Measurements from ENCODE around the gene TOX3.

Gene TOX3

DNA sequence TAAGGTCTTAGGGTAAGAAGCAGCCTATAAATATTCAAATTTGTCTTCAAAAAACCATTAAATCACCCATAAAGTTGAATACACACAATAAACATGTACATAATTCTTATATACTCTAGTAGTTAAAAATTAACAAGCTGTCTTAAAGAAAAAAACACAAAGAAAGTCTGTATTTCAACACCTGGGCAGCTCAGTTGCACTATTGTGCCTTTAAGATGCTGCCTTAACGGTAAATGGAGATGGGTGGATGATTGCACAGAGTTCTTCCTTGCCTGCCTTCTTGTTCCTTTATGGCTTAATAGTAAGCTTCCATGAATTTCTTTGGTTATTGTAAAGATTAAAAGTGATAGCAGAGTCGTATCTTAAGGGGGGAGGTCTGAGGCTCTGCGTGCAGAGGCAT lies 105.1 kb downstream of the TOX3 start:
- no peak for DNase-seq

DNA sequence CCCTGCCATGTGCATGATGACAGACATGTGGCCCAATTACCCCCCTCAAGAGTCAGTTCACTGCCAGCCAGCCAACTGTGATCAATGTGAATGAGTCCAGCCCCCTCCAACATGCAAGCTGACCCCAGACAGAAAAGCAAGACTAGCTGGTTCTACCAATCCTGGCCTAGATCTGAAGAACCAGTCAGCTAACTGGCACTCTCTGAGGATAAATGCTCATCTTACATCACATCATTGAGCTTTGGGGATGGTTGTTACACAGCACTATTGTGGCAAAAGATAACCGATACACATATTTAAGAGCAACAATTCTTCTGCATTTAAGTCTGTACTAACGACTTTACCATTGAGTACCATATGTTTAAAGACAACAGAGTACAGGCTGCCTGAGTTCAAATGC lies 106.7 kb downstream of the TOX3 start:
- DNase-seq = no peak

DNA sequence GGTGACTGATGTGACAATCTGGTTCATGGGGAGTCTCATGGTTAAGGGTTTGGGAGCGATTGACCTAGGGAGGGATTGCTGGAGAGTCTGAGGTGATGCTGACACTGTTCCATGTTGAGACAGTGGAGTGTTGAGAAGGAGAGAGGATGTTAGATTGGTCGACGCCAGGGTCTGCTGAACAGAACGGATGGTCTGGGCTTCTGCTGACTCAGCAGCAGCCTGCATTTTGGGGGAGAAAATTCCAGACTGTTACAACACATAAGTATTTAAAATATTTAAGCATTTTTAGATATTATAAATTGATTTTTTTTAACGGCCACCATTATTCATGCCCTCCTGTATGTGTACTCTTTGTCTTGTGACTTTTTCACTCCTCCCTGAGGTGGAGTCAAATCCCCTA lies 107.2 kb downstream of the TOX3 start:
- DNase-seq = no peak

DNA sequence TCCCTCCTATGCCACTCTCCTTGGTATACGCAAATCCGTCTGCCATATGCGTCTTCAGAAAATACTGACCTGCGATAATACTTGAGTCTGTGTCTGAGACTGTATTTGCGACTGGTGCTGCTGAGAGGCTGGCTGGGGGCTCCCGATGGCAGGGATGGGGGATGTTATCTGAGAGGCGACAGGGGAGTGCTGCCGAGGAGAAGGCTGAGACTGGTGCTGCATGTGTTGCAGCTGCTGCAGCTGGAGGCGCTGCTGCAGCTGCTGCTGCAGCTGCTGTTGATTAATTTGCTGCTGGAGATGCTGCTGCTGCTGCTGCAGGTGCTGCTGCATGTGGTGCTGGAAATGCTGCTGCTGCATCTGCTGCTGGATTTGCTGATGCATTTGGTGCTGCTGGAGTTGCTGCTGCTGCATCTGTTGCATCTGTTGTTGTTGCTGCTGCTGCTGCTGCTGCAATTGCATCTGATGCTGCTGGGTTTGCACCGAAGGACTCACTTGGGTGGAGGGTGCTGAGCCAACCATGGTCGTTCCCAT lies 107.7 kb downstream of the TOX3 start:
- no peak for DNase-seq

GRCh38 chr16:52437277-52437670 lies 109.7 kb downstream of the TOX3 start:
- DNase-seq = no peak

DNA sequence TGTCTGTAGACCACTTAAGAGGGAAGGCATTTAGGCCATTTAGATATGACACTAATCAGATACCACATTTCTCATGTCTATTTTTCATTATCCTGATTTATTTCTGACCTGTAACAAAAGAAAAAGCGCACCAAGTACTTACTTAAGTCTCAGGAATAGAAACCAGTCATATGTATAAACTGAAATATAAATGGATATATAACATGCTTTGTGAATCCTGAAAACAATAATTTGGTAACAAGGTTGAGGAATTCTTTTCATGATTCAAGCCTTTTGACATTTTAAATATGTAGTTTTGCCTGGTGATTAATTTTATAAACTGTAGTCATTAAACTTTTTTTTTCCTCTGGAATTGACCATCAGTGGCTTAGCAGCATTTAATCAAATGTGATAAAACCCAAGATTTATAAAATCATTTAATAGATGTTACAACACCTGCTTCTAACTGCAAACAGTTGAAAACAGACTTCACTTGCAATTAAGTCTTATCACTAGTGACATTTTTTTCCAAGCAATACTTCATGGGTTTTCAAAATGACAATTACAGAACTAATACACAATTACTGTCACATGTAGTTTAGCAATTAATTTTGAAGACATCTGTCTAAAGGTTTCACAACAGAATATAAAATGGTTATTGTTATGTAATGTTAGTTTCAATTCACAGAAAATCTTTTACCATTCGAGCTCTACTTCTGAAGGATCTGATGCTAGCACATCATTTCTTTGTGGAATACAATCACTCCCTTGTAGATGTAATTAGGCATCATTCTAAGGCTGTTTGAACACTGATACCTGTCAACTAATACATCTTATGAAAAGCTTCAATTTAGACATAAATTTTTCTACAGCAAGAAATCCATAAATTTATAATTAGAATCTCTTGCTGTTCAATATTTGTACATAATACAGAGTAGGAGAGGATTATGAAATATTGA lies 110.3 kb downstream of the TOX3 start:
- no peak for DNase-seq

- no peak for DNase-seq
Measured at GRCh38 chr16:52434224-52434623, 112.7 kb downstream of the TOX3 start.

- no peak for DNase-seq
Measured at GRCh38 chr16:52433643-52434042, 113.3 kb downstream of the TOX3 start.

- DNase-seq = no peak
Measured at GRCh38 chr16:52424591-52424990, 122.4 kb downstream of the TOX3 start.

DNA sequence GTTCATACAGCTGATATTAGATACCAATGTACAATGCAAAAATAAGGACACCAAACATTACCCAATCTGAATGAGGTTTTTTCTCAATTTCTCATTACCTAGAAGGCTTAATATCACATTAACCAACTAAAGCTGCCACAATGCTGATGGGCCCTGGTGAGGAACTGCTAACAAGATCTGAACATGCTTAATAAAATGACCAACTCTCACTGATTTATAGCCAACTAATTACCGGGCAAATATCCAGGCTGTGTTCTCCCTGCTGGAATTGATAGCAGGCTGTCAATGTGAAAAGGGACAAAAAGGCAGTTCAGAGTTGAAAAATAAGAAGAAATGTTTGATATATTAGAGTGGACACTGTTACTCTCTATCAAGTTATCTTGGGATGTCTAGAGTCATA lies 124.6 kb downstream of the TOX3 start:
- DNase-seq = no peak

GRCh38 chr16:52418201-52418600 lies 128.7 kb downstream of the TOX3 start:
- DNase-seq = no peak

GRCh38 chr16:52416888-52417287 lies 130.1 kb downstream of the TOX3 start:
- DNase-seq = no peak

DNA sequence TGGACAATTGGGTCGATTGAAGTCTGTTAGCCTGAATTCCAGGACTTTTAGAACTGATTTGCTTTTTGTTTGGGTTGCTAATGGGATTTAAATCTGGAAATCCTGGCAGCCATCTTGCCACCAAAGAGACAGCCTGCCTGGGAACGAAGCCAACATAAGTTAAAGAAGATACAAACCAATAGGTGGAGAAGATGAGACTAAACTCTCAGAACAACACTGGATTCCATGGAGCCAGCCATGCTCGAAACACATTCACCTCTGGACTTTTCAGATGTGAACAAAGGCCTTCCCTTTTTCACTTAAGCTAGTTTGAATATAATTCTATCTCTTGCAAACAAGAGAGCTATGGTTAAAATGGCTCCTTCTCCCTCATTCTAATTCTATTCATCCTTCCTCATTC lies 135.9 kb downstream of the TOX3 start:
- DNase-seq = no peak

DNA sequence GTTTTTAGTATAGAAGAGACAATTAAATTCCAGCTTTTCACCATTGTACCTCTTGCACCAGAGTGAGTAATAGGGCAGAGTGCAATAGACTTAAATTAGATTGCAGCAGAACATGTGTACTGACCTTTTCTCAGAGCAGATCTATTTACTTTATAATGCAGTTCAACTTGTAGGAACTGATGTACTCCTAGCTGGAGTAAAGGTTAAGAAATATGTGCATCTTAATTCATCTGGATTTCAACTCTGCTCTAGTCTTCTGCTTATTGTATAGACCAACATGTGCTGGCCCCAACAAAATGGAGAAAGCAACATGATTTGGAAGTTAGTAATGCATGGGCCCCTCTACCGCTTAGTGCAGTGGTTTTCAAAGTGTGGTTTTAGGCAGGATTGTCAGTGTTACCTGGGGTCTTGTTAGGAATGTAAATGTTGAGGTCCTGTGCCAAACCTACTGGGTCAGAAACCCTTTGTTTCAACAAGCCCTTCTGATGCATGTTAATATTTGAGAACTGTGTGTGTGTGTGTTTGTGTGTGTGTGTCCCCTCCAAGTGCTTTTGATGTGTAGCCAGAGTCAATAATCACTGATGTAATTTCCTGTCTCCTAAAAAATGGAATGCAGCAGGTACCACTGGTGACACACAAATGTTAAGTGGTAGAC lies 138.6 kb downstream of the TOX3 start:
- peak; percentile 40 for DNase-seq

GRCh38 chr16:52407778-52408177 lies 139.2 kb downstream of the TOX3 start:
- DNase-seq = peak; percentile 63

- DNase-seq = no peak
Measured at GRCh38 chr16:52405441-52405840, 141.5 kb downstream of the TOX3 start.

DNA sequence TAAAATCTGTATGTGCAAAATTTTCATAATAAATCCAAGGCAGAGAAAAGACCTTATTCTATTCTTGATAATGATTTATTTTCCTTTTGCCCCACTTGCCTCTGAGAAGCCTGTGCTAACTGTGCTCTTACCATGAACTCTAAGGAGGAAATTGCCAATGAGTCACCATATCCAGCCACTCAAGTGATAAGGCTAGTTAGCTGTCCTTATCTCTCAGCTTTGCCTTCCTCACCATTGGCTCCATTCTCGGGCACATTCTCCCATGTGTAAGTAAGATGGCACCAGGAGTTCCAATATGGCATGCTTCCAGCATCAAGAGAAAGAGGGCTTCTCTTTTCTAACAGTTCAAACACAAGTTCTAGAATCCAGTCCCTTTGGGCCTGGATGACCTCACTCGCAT lies 142.4 kb downstream of the TOX3 start:
- DNase-seq = no peak

DNA sequence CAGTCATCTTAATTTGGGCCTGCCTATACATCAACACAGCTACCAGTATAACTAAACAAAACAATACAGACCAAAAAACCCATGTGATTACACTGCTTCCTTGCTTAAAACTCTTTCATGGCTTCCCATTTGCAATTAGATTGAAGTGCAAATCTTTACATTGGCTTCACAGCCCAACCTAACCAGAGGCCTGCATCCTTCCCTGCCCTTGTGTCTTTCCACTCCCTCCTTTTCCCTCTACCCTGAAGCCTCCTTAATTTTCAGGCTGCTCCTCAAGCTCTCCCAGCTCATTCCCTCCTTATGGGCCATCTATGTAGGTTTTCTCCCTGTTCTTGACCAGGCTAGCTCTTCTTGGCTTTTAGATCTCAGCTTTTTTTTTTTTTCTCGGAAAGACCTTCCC lies 147.8 kb downstream of the TOX3 start:
- DNase-seq = no peak

DNA sequence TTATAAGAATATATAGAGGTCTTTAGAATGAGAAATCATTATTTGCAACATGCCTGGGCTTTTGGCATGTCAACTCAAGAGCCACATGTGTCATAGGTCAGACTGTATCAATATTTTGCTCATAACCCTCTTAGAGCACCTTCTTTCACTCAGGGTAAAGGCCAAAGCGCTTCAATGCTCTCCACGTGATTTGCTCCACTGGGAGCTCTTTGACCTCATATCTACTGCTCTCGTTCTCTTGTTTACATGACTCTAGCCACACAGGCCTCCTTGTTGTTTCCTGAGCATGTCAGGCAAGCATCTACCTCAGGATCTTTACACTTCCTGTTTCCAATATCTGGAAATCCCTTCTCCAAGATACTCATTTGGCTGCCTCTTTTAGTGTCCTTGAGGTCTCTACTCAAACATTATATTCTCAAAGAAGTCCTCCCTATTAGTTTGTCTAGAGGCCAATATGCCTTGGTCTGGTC lies 148.4 kb downstream of the TOX3 start:
- no peak for DNase-seq

DNA sequence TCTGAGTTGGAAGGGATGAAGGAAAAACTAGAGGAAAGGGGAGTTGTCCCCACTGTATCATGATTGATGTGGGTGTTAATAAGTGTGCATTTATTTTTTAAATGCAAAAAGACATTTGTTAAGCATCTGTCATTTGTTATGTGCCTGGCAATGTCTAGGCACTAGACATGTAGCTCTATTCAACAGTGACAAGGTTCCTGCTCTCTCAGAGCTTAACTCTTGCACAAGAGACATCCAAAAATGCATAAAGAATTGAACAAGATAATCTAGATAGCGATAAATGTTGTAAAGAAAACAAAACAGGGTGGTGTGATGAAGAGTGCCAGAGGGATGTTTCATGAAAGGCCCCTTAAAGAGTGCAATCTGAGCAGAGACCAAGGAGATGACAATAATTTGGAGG lies 148.9 kb downstream of the TOX3 start:
- no peak for DNase-seq

DNA sequence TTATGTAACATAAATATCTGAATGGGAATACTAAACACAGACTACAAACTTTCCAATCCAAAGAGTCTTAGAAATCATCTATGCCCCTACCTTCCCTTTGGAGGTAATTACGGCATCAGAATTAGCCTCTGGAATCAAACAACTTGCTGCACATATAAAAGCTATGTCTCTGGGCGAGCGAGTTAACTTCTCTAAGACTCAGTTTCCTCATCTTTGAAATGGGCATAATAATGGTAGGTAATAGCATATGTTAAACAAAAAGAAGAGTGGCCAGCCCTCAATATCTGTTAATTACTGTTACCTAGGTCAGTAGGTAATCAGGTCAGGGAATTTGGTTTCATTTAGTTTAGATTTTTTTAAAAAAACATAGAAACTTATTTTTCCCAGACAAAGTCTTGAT lies 153.5 kb downstream of the TOX3 start:
- DNase-seq = no peak

GRCh38 chr16:52389045-52389444 lies 157.9 kb downstream of the TOX3 start:
- DNase-seq = no peak

Measured in NCI-H2029 treated with DMSO at 0.1 percent for 48 hours (cell line).